Body of pancreas (tissue), 4 donors: ENCODE results near the gene GPN2.

ENCODE experiments used
- POLR2A ChIP-seq, 3 donors: fragments of 450-650 bp; IDR thresholded peaks; one replicate each; pipeline ENCODE4 v1.6.1; 2016; ENCODE audit warnings: antibody characterized with exemption in 3 of 3, mild to moderate bottlenecking in 2 of 3
- TF ChIP-seq, protein P1 (sequence below), 7 experiments: fragments of 450-650 bp in 4 of 7; fragments of 200-600 bp in 3 of 7; sonication (generic) in 3 of 7; IDR thresholded peaks; one replicate each; pipeline ENCODE4 v1.5.1; 2016 to 2019; ENCODE audit warnings: antibody characterized with exemption in 7 of 7

DNA sequence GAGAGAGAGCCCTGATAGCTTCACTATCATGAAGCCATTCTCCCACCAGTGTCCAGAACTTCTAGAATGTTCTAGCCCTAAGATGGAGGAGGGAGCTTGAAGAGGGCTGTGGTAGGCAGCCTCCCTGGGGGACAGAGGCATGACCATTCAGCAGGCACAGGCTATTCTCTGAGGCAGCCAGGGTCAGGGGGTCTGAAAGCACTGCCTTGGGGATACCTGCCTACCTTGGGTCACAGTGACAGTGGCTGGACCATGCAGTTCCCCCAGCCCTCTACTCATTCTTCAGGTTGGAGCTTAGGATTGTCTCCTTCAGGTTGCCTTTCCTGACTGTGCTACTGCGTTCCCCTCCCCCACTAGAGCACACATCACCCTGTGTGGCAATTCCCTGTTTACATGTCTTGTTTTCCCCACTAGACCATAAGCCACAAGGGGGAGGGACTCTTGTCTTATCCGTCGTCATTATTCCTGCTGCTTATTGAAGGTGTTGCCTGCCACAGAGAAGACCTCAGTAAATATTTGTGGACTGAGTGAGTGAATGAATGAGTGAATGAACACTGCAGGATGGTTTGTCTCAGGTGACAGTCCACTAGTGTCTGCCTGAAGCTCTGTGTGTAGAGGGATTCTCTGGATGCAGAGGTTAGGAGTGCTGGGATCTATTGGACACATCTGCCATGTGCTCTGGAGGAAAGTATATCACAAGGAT, 58.4 kb downstream of the GPN2 start:
- TF ChIP-seq, protein P1, sequence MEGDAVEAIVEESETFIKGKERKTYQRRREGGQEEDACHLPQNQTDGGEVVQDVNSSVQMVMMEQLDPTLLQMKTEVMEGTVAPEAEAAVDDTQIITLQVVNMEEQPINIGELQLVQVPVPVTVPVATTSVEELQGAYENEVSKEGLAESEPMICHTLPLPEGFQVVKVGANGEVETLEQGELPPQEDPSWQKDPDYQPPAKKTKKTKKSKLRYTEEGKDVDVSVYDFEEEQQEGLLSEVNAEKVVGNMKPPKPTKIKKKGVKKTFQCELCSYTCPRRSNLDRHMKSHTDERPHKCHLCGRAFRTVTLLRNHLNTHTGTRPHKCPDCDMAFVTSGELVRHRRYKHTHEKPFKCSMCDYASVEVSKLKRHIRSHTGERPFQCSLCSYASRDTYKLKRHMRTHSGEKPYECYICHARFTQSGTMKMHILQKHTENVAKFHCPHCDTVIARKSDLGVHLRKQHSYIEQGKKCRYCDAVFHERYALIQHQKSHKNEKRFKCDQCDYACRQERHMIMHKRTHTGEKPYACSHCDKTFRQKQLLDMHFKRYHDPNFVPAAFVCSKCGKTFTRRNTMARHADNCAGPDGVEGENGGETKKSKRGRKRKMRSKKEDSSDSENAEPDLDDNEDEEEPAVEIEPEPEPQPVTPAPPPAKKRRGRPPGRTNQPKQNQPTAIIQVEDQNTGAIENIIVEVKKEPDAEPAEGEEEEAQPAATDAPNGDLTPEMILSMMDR (IDR thresholded peaks at IDR 0.05): no peak
- TF ChIP-seq POLR2A (IDR thresholded peaks at IDR 0.05): no peak
